Measurements from ENCODE around the gene INPP5D. TPM values are rescaled to one million over a fixed set of nuclear protein-coding genes. Genes with fewer than 3 reads are reported as not detected.

The INPP5D gene
- polyA plus RNA-seq, 2 of the 4 experiments (the other 2 are of a cell fraction) = 0.26 to 0.53 TPM

- H3K27ac ChIP-seq = peak overlapping the region; percentile 35 to 78; a peak in 4 of 6 replicates
- CTCF ChIA-PET = interaction anchor here (1.6 kb wide), 1 partner anchor 9 kb away, joined by 4 read pairs; no protein-coding TSS in a partner anchor
These were observed 185.3 kb downstream of the INPP5D start for GRCh38 chr2:233245406-233245805.

GRCh38 chr2:233247116-233247515 lies 187.0 kb downstream of the INPP5D start:
- FAIRE-seq (no peak), DNase-seq (ENCODE audit: low read depth in 1 of 2, low spot score in 1 of 2) (peak in 1 of 2 experiments; percentile 25), ATAC-seq (no peak)
- Histone ChIP-seq H3K9me3 (no peaks in the 10 kb centered on the region), H3K4me3 (no peak overlapping the region), H3K27ac (peak overlapping the region; percentile 77 to 78), H3K4me1 (peaks cover 36% of the 10 kb centered on the region), H3K4me2 (peak overlapping the region; percentile 68)
- ChIA-PET CTCF (interaction anchor here (0.8 to 1.8 kb wide), 2 partner anchors 194 to 394 kb away, joined by 4 read pairs; no protein-coding TSS in a partner anchor), POLR2A (no interaction called here)
- 40% methylated on average over 2 of the region's 2 CpGs for WGBS (ENCODE audit: missing lambda C conversion rate)
- TF ChIP-seq ZC3H11A (IDR thresholded peaks at IDR 0.05) = no peak

More at GRCh38 chr2:233245406-233245805, 185.3 kb downstream of the INPP5D start:
- ATAC-seq (no peak), FAIRE-seq (no peak), DNase-seq (ENCODE audit: low read depth in 1 of 2, low spot score in 1 of 2) (no peak)
- TF ChIP-seq GATA3 (IDR thresholded peaks at IDR 0.05; ENCODE audit: borderline replicate concordance) (peak; percentile 29; the same call in 1 of the 2 replicates), RFX5 (IDR thresholded peaks at IDR 0.05) (no peak)
- Histone ChIP-seq H3K9me3 (no peaks in the 10 kb centered on the region), H3K4me2 (peak overlapping the region; percentile 30; the same call in 1 of the 3 replicates), H3K4me1 (peaks cover 41% of the 10 kb centered on the region), H3K4me3 (no peak overlapping the region)
- POLR2A ChIA-PET = no interaction called here
- WGBS (ENCODE audit: missing lambda C conversion rate) = 59% methylated on average over 6 of the region's 6 CpGs

- no peaks in the 10 kb centered on the region for H3K9me3 ChIP-seq
- peaks cover 37% of the 10 kb centered on the region for H3K4me1 ChIP-seq
- H3K27ac ChIP-seq = peak overlapping the region; percentile 77 to 78
- FAIRE-seq (no peak), ATAC-seq (peak; percentile 64 to 80), DNase-seq (ENCODE audit: low read depth in 1 of 2, low spot score in 1 of 2) (peak; percentile 61 to 89)
- POLR2A ChIA-PET = no interaction called here
- no peak overlapping the region for H3K4me3 ChIP-seq
- CTCF ChIA-PET = interaction anchor here (1.8 kb wide), 1 partner anchor 395 kb away, joined by 4 read pairs; no protein-coding TSS in a partner anchor
- peak overlapping the region; percentile 68 for H3K4me2 ChIP-seq
- TF ChIP-seq E2F6 (IDR thresholded peaks at IDR 0.05; ENCODE audit: borderline replicate concordance, low read depth) (no peak), NR3C1 (IDR thresholded peaks at IDR 0.05) (no peak), JUNB (IDR thresholded peaks at IDR 0.05) (peak; percentile 97), CEBPB (IDR thresholded peaks at IDR 0.05) (peak; percentile 35 to 67; a peak in 3 of 4 replicates), HDAC2 (IDR thresholded peaks at IDR 0.05) (no peak), ZNF302 (CRISPR knock-in tag; IDR thresholded peaks at IDR 0.05) (no peak), CHD4 (IDR thresholded peaks at IDR 0.05; ENCODE audit: borderline replicate concordance) (no peak), EHMT2 (IDR thresholded peaks at IDR 0.05; ENCODE audit: low read depth) (no peak), FOSB (CRISPR knock-in tag; IDR thresholded peaks at IDR 0.05) (no peak), MYC (IDR thresholded peaks at IDR 0.05; ENCODE audit: borderline replicate concordance, low read length) (no peak), NPAS2 (CRISPR knock-in tag; IDR thresholded peaks at IDR 0.05; ENCODE audit: borderline replicate concordance) (no peak), TFCP2L1 (CRISPR knock-in tag; IDR thresholded peaks at IDR 0.05) (no peak), SMC3 (IDR thresholded peaks at IDR 0.05) (0 out of 3 replicates have a peak, but pooled peaks have one; percentile 11), RFX5 (IDR thresholded peaks at IDR 0.05) (no peak), FOSL2 (IDR thresholded peaks at IDR 0.05) (peak; percentile 98), FOSL2 (CRISPR knock-in tag; IDR thresholded peaks at IDR 0.05) (peak; percentile 94), JUN (IDR thresholded peaks at IDR 0.05) (peak; percentile 61 to 68; a peak in 2 of 5 replicates), ZFP36 (IDR thresholded peaks at IDR 0.05; ENCODE audit: borderline replicate concordance, partially characterized antibody) (no peak), RCOR1 (IDR thresholded peaks at IDR 0.05; ENCODE audit: low read depth, low read length) (peak; percentile 52; the same call in 1 of the 2 replicates), GATA3 (IDR thresholded peaks at IDR 0.05; ENCODE audit: borderline replicate concordance) (peak; percentile 61; the same call in 1 of the 2 replicates), ZSCAN20 (CRISPR knock-in tag; IDR thresholded peaks at IDR 0.05) (no peak), REST (IDR thresholded peaks at IDR 0.05) (no peak), EP300 (IDR thresholded peaks at IDR 0.05) (peak; percentile 43 to 54; a peak in 2 of 5 replicates), POLR2AphosphoS2 (conservative IDR thresholded peaks at IDR 0.05; ENCODE audit: low read length) (no peak), HOXB13 (CRISPR knock-in tag; IDR thresholded peaks at IDR 0.05; ENCODE audit: low read depth) (no peak), HOXA7 (CRISPR knock-in tag; IDR thresholded peaks at IDR 0.05) (no peak), POLR2A (IDR thresholded peaks at IDR 0.05; ENCODE audit: low read length) (no peak), BCL3 (IDR thresholded peaks at IDR 0.05) (peak; percentile 68; the same call in 1 of the 3 replicates), MAX (IDR thresholded peaks at IDR 0.05) (peak; percentile 54; the same call in 1 of the 2 replicates), BHLHE40 (IDR thresholded peaks at IDR 0.05; ENCODE audit: low read depth, low read length) (no peak)
These were observed 187.6 kb downstream of the INPP5D start for GRCh38 chr2:233247744-233248143.

Data from A549 (cell line).